Stimulated activated CD4-positive, alpha-beta T cell treated with anti-CD3 and anti-CD28 coated beads, Interleukin-2, amount 100 ng/mL, for 24 hours (primary cell): Measurements from ENCODE around the gene CGNL1.

Source experiments
- DNase-seq, 2 donors: peaks; one replicate each; pipeline ENCODE4 v3.0.0-alpha.2; 2020

The CGNL1 gene

DNA sequence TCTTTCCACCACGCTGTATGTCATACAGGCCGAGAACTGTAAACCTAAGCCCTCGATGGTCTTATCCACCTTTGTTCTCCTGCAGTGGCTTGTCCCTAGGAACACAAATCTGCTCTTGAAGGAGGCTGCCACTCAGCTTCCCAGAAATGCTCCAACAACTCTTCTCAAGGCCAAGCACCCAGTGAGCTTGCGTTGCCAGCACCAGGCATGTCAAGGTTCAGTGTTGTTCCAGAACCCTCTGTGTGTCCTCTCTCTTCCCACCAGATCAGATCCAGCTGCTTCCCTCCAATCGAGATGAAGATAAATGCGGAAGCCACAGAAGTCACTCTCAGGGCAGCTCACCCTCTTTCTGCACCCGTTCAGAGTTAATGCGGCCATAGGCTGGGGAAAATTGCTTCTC lies 204.1 kb downstream of the CGNL1 start:
- no peak for DNase-seq

DNA sequence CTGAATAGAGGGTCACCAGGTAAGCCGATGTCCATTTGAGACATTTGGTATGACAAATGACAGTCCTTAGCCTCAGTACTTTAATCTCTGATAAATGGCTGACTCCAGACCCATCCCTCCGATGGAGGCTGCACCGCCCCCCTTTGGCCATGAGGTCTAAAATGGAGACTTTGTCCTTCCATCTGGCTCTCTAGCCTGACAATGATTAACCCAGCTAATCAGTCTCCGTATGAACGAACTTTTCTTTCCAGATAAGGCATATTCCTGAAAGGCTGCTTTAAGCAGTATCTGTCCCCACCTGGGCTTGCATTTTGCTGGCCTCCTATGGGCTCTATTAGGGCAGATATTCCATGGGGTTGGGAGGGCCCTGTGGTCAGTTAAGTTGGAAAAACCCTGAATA lies 204.6 kb downstream of the CGNL1 start:
- DNase-seq: no peak

DNA sequence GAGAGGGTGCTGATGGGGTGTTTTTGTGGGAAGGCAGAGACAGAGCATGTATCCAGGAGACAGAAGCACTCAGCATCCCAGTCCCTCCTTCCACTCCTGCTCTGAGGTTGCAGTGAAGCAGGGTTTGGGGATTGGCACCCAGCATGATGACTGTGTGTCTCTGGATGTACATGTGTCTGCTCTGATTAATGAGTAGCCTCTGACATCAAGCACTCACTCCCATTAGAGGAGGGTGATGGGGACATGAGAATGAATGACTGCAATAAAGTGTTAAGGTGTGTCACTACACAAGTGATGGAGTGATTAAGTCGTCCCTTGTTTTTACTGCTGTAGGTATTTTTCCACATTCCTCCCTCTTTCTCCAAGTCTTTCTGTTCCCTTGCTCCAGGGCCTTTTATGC lies 205.8 kb downstream of the CGNL1 start:
- no peak for DNase-seq

DNA sequence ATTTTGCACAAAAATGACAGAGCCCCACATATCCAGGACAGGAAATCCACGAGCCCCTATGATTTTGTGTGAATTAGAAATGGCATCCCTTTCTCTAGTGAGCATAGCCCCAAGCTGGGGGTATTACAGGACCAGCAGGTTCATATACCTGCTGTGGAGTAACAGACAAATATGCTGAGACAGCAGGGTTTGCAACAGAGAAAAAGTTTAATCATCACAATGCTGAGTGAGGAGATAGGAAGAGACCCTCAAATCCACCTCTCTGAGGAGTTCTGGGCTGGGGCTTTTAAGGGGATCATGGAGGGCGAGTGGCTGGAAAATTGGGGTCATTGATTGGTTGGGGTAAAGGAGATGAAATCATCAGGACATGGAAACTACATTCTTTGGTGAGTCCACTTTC lies 207.0 kb downstream of the CGNL1 start:
- DNase-seq: no peak

DNA sequence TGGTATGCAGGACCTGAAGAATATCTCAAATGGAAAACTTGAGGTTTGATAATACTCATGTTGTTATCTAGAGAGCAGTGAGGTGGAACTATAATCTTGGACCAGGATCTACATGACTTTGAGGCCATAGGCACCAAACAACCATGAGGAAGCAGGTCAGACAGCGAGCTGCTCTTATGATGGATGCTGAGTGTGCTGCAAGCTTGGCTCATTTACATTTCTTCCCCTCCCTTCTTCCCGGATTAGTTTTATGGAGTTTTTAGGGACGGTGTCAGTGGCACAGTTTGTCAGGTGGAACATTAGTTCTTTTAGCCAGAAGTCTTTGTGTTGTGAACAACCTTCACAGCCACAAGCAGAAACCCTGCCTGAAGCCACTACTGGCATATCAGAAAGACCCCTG lies 207.4 kb downstream of the CGNL1 start:
- no peak for DNase-seq

DNA sequence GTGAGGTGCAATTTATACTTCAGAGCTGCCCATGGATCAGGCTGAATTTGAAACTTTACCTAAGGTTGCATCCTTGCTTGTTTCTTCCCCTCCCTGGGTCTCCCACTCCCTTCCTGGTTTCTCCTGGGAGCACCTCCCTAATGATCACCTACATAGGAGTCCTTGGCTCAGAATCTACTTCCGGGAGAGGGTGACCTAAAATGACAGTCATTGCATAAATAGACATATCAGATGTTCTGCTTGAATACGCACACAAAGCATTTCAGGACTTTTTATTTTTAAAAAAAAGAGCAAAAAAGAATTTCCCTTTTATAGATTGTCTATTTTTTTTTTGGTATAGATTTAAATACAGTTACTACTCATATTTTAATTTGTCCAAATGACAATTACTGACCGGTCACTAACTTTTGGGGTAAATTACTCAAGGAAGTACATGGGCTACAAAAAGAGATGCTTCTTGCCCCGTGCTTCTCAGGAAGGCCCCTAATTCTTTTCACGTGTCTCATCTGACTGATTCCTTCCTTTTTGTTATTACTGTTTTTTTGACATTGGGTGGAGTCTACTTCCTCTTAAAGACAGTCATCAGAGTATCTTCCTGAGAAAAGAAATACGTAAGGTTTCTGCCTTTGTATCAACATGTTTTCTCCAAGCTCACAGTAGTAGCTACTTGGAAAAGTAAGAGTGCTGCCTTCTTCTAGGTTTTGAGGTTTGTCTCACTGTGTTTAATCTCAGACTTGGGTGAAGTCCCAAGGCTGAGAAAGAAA lies 210.5 kb downstream of the CGNL1 start:
- DNase-seq: no peak

DNA sequence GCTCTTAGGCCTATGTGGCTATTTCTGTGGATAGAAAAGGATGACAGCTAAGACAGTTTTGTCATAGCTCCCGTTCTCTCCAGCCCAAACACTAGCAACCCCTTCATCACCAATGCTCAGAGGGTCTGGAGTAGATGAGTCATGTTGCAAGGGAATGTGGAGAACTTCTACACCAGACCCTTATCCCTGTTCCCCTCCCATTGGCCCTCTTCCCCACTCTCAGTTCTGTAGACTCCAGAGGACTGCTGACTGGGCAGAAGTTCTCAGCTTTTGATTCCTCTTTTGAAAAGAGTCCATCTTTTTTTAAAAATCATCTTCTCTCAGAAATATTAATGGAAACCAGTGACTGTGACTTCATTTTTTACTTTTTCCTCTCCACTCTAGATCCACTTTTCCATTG lies 213.0 kb downstream of the CGNL1 start:
- DNase-seq: no peak

DNA sequence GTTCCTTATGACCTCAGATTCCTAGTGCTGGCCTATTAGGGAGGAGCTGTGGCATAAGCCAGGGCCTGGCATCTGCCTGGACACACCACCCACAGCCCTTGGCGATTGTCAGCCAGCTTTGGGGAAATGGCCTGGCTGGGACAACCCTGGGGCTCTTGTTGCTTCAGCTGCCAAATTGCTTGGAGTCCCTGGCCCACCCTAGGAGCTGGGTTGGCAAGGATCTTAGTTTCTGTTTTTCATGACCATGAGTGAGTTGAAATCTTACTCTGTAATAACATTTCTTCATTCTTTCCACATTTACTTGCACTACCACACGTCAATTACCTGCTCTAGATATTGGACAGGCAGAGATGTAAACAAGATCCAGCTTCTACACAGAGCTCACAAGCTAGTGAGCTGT lies 213.4 kb downstream of the CGNL1 start:
- DNase-seq: no peak

DNA sequence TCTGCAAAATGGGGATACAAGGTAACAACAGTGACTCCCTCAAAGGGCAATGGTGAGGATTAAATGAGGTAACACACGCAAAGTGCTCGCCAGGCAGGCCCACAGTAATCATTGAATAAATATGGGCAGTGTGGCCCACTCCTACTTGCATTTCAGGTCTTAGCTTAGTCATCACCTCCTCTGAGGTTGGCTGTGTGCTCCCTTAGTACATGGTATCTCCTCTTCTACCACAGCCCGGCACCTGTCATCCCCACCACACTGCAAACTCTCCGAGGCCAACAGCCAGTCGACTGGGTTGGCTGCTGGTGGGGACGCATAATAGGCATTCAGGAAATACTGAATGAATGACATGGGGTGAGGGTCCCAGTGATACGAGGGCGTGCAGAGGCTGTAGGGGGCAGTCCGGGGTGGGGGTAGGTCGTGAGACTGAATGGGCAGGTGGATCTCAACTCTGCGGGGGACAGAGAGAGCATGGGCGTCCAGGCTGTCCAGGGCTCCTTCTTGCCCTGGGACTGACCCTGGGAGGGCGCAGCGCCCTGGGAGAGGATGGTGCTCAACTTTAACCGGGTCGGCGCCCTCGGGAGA lies 215.0 kb downstream of the CGNL1 start:
- DNase-seq: peak in 1 of 2 donors; percentile 7

DNA sequence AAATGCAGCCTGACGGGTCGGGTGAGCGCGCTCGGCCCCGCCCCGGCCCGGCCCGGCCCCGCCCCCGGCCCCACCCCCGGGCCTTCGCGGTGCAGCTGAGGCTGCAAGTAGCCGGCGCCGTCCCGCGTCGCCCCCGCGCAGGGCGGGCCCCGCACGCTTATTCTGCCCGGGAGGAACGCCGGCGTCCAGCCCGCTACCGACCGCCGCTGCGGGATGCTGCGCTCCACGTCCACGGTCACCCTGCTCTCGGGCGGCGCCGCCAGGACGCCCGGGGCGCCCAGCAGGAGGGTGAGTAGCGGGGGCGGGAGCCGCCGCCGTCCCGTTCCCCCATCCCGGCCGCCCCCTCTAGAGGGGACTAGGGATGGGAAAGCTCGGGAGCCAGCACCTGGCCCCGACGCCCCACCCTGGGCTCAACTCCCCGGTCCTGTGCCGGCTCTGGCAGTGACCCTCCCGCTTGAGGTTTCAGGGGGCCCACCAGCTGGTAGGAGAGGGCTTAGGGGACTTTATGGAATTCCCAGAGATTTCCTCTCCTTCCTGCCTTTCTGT lies 215.6 kb downstream of the CGNL1 start, which contains the start of gene MYZAP:
MYZAP (plus strand) TSS at position 83 of the 546 bp plus-strand sequence; CDS start at position 214, 131 bp downstream.
- peak; percentile 56 to 64 for DNase-seq

DNA sequence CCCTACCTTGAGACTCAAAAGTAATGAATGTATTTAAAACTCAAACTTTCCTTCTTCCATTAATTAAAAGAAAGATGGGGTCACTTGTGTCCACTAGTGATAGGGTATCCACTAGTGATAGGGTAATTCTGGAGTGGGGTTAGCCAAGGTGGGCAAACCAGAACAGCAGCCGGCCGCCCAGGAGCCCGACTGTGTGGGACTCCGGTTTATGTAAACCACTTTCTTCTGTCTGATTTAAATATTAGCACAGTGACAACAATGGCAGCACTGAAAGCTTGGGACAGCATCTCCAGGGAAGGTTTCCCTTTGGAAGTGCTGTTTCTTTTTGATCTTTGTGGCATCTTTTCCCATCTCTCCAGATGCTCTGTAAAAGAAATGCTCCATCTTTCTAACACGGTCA lies 216.1 kb downstream of the CGNL1 start:
- DNase-seq: no peak

DNA sequence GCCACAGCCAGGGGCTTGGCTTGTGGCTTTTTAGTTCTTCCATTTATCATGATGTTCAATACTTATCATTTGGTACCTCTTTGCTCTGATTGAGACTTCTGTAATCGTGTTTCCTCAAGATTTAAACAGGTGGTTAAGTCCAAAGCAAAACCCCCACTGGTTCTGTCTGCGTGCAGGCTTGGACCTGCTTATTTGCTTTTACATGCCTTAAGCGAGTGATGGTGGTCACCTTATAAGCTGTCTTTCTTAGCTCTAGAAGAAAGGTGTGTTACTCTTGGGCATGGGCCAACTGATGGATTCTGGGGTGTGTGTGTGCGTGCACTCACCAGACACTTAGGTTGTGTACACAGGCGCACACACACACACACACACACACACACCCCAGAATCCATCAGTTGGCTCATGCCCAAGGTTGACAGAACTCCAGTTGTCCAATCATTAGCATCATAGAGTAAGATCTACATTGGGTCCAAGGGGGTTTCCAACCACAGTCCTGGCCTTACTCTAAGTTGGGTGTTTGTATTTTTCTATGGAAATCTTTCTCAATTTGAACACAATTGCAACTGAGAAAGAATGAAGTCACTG lies 216.6 kb downstream of the CGNL1 start:
- no peak for DNase-seq

DNA sequence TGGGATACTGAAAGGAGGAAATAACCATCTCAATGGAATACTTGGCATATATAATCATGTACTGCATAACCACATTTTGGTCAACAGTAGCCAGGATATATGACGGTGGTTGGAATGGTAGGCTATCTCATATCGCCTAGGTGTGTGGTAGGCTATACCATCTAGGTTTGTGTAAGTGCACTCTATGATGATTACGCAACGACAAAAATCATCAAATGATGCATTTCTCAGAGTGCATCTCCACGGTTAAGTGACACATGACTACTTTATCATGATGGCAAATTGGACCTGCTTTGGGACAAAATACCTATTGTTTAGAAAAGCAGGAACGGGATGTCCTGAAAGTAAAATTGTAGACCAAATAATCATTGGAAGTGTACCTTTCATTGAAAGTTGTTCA lies 218.2 kb downstream of the CGNL1 start:
- DNase-seq: no peak

DNA sequence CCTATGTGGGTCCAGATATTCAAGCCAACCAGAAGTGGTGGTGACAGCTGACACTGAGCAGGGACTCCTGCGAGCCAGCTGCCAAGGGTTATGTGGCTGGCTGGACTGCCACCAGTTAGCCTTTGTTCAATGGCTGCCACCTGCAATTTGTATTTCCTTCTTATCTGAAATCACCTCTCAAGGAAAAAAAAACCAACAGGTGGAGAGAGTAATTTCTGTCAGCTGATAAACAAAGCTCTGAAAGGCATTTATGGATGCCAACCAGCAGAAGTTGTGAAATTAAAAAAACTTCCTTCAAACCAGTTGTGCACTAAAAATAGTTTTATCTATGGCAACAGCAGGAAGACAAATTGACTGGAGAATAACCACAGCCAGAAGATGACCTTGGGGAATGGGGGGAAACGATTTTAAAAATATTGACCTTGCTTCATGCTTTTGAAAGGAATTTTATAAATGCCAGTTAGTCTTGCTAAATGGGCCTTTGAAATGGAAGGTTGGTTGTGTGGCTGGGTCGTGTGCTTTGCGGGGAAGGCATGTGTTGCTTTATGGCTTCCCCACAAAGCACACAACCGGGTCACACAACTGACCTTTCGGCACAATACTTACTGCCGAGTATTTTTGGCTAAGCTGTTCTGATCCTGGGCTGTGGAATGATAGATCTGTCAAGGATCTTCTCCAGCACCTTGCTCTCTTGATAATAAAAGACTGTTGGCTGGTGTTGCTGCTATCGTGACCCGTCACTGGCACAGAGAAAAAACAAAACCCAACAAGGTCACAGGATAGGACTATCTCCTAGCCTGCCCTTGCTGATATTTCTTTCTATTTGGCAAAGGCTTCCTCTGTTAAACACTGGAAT lies 218.9 kb downstream of the CGNL1 start:
- no peak for DNase-seq

DNA sequence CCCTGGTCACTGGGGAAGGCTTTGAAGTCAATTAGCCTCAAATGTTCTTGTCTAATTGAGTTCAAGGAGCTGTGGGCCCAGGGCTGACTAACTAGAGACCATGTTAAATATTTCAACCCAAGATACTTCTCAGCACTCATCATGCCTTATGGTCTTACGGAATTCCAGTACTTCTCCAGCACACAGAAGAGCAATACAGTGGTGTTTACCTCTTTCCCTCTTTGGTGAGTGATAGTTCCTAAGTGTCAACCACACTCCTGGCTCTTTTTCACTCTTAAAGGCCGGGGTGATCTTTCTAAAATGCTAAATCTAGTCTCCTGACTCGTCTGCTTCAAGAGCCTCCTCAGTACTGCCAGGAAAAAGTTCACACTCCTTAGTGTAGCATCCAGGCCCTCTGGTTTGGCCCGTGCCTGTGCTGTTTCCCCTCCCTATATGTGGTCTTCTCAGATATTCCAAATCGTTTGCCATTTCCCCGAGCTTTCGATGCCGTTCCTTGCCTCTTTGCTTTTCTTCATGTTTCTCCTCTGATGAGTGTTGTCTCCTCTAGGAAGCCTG lies 220.1 kb downstream of the CGNL1 start:
- DNase-seq: no peak

DNA sequence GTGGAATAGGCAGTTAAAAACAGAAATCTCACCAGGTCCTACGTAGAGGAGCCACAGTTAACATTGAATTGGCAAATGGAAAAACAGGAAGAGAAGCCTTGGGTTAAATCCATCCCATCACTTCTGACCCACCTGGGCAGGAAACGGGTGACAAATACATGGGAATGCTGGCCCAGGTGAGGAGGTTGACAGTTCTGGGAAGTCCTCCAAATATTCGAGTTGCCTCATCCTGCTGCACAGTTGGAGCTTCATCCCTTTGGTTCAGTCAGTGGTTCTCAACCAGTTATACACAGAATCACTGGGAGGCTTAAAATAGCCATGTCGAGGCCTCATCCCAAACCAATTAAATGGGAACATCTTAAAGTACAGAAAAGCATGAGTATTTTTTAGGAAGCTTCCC lies 220.7 kb downstream of the CGNL1 start:
- no peak for DNase-seq

DNA sequence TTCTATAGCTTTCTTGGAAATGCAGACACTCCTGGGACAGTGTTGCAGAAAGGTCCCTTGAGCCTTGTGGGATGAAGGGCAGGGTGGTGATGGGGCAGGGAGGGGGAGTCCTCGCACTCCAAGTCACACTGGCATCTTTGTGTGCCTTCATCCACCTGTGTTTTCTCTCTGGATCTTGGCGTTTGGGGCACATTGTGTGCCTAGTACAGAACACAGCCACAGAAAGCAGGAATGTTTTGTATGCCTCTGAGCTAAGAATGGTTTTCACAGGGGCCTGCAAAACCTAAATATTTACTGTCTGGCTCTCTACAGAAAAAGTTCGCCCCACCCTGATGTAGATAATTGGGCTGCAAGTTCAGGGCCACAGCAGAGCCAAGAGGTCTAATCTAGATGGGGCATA lies 221.1 kb downstream of the CGNL1 start:
- DNase-seq: no peak

DNA sequence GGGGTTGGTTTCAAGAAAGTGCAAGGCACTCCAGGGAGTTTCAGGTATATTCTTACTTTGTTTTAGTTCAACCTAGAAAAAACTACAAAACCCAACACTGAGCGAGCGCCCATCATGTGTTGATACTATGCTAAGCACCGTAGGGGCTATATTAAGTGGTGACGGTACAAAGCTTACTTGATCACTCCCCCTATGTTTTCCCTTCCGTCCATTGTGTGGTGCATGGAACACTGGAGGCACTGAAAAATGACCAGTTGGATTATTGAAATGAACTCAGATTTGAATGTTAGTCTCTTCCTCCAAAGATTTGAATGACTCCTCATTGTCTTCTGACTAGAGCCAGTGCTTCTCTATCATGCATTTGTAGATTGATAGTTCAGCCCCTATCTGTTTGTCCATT lies 222.0 kb downstream of the CGNL1 start:
- DNase-seq: no peak

DNA sequence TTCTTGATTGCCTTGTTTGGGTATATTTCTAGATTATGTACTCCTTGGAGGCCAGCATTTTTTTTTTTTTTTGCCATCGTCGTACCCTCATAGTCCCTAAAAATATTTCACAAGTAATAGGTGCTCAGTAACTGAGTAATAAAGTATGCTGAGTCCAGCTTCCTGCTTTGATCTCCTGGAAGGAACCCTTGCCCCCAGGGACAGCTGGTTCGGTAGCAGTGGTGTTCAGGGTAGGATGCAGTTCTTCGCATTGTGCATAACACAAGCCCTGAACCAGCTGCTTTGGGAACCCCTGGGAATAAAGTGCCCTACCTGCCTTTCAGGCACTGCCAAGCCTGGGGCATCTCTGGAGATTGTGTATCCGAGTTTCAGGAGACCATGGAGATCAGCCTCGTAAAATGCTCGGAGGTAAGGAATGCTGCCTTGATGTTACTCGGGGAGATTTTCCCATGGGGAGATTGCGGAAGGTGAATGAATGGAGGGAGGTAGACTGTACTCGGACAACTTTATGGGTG lies 223.0 kb downstream of the CGNL1 start:
- DNase-seq: no peak

DNA sequence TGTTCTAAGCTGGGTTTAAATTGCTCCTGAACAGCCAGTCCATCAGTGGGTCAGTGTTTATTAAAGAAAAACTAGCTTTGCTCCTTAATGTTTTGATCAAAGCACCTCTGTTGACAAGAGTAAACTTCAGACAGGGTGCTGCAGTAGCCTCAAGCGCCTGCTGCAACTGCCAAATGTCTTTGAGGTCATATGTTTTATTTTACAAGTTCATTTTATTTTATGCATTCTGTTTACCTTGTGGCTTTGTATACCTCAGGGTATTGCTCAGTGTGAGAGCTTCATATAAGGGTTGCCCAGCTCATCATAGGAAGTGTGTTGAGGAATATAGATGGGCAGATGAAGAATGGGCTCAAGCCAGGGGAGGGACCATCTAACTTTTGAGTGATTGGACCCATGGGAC lies 223.9 kb downstream of the CGNL1 start:
- DNase-seq: no peak
